ENCODE results near the gene DAPK1. TPM values are rescaled to one million over a fixed set of nuclear protein-coding genes. Genes with fewer than 3 reads are reported as not detected.

Gene DAPK1
- total and polyA plus RNA-seq, 8 donors = 29.1 to 98.7 (median 45.4) TPM

GRCh38 chr9:87464110-87464991 lies 33.3 kb upstream of the DAPK1 start:
- Histone ChIP-seq H3K4me1 (no peaks in the 10 kb centered on the region), H3K9me3 (no peaks in the 10 kb centered on the region), H3K27me3 (no peaks in the 10 kb centered on the region), H3K4me3 (no peak overlapping the region), H3K36me3 (no peaks in the 10 kb centered on the region), H3K27ac (no peak overlapping the region)
- intact Hi-C loops (cut with DNase I) = no loop called here
- no peak for TF ChIP-seq CTCF (IDR thresholded peaks at IDR 0.05)
- 68% methylated on average over 7 of the region's 7 CpGs for WGBS, 2 donors
- DNase-seq (no peak), ATAC-seq (no peak), FAIRE-seq (no peak)

GRCh38 chr9:87464992-87465378 lies 32.7 kb upstream of the DAPK1 start:
- no peak overlapping the region for H3K27ac ChIP-seq
- no peaks in the 10 kb centered on the region for H3K27me3 ChIP-seq
- no peak overlapping the region for H3K4me3 ChIP-seq
- 96 to 100% methylated on average over 1 of the region's 1 CpG for WGBS, 2 donors
- intact Hi-C loops (cut with DNase I) = no loop called here
- ATAC-seq (no peak), DNase-seq (no peak), FAIRE-seq (no peak)
- H3K9me3 ChIP-seq = no peaks in the 10 kb centered on the region
- no peaks in the 10 kb centered on the region for H3K4me1 ChIP-seq
- H3K36me3 ChIP-seq = no peaks in the 10 kb centered on the region
- TF ChIP-seq CTCF (IDR thresholded peaks at IDR 0.05) = no peak

- DNase-seq = no peak
- TF ChIP-seq CTCF (IDR thresholded peaks at IDR 0.05) = no peak
- no peaks in the 10 kb centered on the region for H3K27me3 ChIP-seq
- ATAC-seq = peak in 2 of 4 donors; percentile 45 to 48
- H3K9me3 ChIP-seq = no peaks in the 10 kb centered on the region
- 43% methylated on average over 3 of the region's 3 CpGs for WGBS, 2 donors
- H3K36me3 ChIP-seq = no peaks in the 10 kb centered on the region
- FAIRE-seq = no peak
- H3K27ac ChIP-seq = no peak overlapping the region
- intact Hi-C loops (cut with DNase I) = no loop called here
- H3K4me1 ChIP-seq = no peaks in the 10 kb centered on the region
- no peak overlapping the region for H3K4me3 ChIP-seq
Observed at GRCh38 chr9:87465816-87466215, 31.9 kb upstream of the DAPK1 start.

GRCh38 chr9:87467187-87467586 lies 30.5 kb upstream of the DAPK1 start:
- DNase-seq = no peak
- ATAC-seq = no peak
- intact Hi-C loops (cut with DNase I) = no loop called here
- TF ChIP-seq CTCF (IDR thresholded peaks at IDR 0.05) = no peak
- Histone ChIP-seq H3K4me1 (no peaks in the 10 kb centered on the region), H3K27me3 (no peaks in the 10 kb centered on the region), H3K9me3 (no peaks in the 10 kb centered on the region), H3K36me3 (no peaks in the 10 kb centered on the region), H3K27ac (no peak overlapping the region), H3K4me3 (no peak overlapping the region)
- 95 to 97% methylated on average over 6 of the region's 6 CpGs for WGBS, 2 donors
- no peak for FAIRE-seq

- intact Hi-C loops (cut with DNase I) = no loop called here
- Histone ChIP-seq H3K27ac (no peak overlapping the region), H3K9me3 (no peaks in the 10 kb centered on the region), H3K27me3 (no peaks in the 10 kb centered on the region), H3K4me3 (no peak overlapping the region), H3K4me1 (no peaks in the 10 kb centered on the region), H3K36me3 (no peaks in the 10 kb centered on the region)
- FAIRE-seq = no peak
- no peak for ATAC-seq
- TF ChIP-seq CTCF (IDR thresholded peaks at IDR 0.05) = no peak
- DNase-seq = no peak
- WGBS, 2 donors = 70 to 74% methylated on average over 3 of the region's 3 CpGs
Observed at GRCh38 chr9:87469793-87470465, 27.7 kb upstream of the DAPK1 start.
